ENCODE results near the gene DCLK2.

Gene DCLK2

DNA sequence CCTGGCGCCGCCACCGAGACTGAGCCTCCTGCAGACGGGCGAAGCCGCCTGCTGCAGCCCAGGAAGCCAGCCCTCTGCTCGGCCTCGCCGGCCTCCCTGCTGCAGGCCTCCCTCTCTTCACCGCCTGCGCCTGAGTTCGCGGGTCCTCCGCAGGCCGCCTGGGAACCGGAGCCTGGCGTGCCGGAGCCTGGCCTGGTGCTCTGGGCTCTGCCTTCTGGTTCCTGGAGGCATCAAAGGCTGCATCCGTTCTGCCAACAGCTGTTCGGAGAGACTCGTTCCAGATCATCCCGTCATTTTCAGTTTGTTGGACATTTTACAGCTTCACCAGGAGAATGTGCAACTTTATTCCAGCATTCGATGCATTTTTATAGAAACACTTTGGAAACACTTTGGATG is 178.0 kb downstream of the DCLK2 start:
- no peak for DNase-seq (ENCODE audit: low spot score)
- TF ChIP-seq, protein P1, sequence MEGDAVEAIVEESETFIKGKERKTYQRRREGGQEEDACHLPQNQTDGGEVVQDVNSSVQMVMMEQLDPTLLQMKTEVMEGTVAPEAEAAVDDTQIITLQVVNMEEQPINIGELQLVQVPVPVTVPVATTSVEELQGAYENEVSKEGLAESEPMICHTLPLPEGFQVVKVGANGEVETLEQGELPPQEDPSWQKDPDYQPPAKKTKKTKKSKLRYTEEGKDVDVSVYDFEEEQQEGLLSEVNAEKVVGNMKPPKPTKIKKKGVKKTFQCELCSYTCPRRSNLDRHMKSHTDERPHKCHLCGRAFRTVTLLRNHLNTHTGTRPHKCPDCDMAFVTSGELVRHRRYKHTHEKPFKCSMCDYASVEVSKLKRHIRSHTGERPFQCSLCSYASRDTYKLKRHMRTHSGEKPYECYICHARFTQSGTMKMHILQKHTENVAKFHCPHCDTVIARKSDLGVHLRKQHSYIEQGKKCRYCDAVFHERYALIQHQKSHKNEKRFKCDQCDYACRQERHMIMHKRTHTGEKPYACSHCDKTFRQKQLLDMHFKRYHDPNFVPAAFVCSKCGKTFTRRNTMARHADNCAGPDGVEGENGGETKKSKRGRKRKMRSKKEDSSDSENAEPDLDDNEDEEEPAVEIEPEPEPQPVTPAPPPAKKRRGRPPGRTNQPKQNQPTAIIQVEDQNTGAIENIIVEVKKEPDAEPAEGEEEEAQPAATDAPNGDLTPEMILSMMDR (IDR thresholded peaks at IDR 0.05; ENCODE audit: extremely low read depth, insufficient read depth, missing control alignments): no peak
- in situ Hi-C loops (cut with MboI; ENCODE audit: low pct_unique_long_range_greater_than_20kb, low sequenced_read_pairs, unreplicated experiment): no loop called here

DNA sequence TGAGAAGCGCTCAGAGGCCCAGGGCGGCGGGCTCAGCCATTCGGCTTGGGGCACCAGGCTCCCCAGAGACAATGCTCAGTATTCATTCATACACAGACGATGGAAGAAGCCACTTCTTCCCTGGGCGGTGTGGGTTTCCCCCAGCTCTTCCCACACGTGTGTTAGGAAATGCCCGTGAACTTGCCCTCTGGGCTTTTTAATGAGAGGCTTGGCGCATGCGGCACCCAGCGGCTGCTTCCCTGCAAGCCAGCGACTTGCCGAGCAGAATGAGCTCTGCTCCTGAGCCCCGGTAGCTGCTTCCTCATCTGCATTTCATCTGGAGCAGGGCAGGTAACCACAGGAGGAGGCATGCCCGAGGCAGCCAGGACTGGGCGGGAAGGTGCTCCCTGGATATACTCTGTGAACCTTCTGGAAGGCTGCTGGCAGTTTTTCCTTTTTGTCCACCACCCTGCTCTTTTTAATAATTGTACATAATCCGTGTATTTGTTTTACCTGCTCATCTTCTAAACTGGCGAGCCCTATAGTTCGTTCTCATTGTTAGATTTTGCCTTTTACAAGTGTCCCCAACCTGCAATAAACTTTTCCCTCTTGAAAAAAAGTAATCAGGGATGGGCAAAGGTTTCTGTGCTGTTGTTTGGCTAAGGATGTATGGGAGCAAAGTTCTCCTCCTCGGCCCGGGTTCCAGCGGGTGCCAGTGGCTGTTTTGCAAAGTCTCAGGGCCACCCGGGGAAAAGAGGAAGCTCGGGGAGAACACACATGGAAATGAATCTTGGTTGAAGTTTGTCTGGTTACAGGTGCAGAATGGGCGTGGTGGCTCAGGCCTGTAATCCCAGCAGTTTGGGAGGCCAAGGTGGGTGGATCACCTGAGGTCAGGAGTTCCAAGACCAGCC is 178.8 kb downstream of the DCLK2 start:
- TF ChIP-seq, protein P1 (IDR thresholded peaks at IDR 0.05; ENCODE audit: extremely low read depth, insufficient read depth, missing control alignments): no peak
- in situ Hi-C loops (cut with MboI; ENCODE audit: low pct_unique_long_range_greater_than_20kb, low sequenced_read_pairs, unreplicated experiment): no loop called here
- no peak for DNase-seq (ENCODE audit: low spot score)

DNA sequence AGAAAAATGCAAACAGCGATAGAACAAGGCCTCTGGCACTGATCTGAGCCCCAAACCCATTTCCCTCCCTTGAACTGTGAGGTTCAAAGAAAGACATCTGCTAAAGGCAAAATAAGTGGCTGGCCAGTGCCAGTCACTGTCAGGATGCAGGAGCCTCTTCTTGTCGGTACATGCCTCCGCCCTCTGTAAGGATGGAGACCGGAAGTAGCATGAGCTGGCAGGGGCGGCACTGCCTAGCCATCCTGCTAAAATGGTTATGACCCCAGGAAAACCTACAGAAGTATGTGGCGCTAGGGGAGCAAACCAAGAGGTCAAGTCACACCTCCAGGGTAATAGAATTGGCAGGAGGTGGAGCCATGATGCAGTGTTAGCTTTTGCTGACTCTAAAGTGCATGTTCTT is 180.3 kb downstream of the DCLK2 start:
- in situ Hi-C loops (cut with MboI; ENCODE audit: low pct_unique_long_range_greater_than_20kb, low sequenced_read_pairs, unreplicated experiment): no loop called here
- DNase-seq (ENCODE audit: low spot score): no peak
- TF ChIP-seq, protein P1 (IDR thresholded peaks at IDR 0.05; ENCODE audit: extremely low read depth, insufficient read depth, missing control alignments): no peak

DNA sequence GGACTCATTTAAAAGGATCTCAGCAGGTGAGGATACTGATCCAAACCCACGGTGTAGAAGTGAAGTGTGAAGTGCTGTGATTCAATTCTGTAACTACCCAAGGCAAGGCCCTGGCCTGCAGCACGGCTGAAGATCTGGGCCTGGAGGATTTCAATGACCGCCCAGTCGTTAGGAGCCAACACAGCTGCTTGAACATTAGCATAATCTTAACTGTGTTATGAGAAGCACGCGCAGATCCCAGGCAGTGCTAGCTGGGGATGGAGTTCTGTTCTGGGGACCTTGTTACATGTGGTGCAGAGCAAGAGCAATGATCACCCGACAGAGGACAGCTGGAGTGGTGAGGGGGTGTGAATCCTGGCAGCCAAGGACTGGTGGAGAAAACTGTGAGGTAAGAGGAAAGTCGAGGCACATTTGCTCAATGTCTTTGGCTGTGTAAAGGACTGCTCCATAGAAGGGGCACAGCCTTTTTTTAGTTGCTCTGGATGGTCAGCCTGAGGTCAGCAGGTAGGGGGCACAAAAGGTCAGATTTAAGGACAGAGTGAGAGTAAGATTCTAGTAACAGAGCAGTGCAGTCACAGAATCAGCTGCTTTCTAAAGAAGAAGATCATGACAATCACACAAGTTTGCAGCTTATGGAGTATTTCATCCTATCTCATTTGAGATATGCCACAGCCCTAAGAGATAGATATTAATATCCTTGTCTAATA is 181.8 kb downstream of the DCLK2 start:
- DNase-seq (ENCODE audit: low spot score): no peak
- TF ChIP-seq, protein P1 (IDR thresholded peaks at IDR 0.05; ENCODE audit: extremely low read depth, insufficient read depth, missing control alignments): no peak
- in situ Hi-C loops (cut with MboI; ENCODE audit: low pct_unique_long_range_greater_than_20kb, low sequenced_read_pairs, unreplicated experiment): no loop called here

DNA sequence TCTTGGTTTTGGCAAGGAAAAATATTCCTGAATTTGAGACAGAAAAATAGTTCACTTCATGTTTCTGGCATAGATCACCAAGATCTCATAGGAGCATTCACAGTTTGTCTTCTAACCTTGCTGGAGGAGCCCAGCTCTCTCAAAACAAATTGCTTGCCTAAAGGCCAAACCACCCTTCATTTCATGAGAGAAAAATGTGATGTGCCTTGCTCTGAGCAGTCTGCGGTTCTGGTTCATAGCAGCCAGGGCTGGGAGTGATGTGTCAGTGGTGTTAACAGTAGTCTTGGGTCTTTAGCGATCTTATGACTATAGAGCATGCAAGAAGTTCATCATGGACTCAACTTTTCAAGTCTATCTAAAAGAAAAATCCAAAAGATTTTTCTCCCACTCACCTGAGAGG is 183.3 kb downstream of the DCLK2 start:
- in situ Hi-C loops (cut with MboI; ENCODE audit: low pct_unique_long_range_greater_than_20kb, low sequenced_read_pairs, unreplicated experiment): no loop called here

DNA sequence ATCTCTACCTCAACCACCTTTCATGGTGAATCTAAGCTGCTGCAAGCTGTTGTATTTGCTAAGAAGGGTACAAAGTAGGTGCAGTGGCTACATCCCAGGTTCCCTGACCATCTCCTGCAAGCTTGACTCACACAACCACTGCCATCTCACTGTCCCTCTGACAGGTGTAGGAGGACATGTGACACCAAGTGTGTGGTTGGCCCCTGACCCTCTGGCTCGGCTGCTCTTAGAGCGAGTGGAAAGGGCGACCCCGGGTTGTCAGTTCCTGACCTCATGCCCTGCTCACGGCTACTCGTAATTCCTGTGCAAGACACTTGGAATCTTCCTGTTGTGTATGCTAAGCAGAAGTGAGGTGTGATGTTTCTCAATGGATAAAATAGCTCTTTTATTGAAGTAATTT is 184.4 kb downstream of the DCLK2 start:
- TF ChIP-seq, protein P1 (IDR thresholded peaks at IDR 0.05; ENCODE audit: extremely low read depth, insufficient read depth, missing control alignments): no peak
- in situ Hi-C loops (cut with MboI; ENCODE audit: low pct_unique_long_range_greater_than_20kb, low sequenced_read_pairs, unreplicated experiment): no loop called here
- DNase-seq (ENCODE audit: low spot score): no peak

More for the DNA sequence above, 183.3 kb downstream of the DCLK2 start:
- no peak for DNase-seq (ENCODE audit: low spot score)
- TF ChIP-seq, protein P1 (IDR thresholded peaks at IDR 0.05; ENCODE audit: extremely low read depth, insufficient read depth, missing control alignments): no peak

Measured in GM13977 (cell line).